Fibroblast of lung (primary cell): ENCODE data around the gene ARHGEF12. TPM values are rescaled to one million over a fixed set of nuclear protein-coding genes. Genes with fewer than 3 reads are reported as not detected.

ENCODE experiments used
- DNase-seq, 2 donors: peaks; one replicate each; pipeline versions ENCODE4 v3.0.0 to v3.0.0-alpha.2; 2010; ENCODE audit warnings: low read depth in 2 of 2
- H2AFZ ChIP-seq: 2 replicates; pipeline ENCODE4 v1.5.1; 2012; ENCODE audit warnings: low read length, control low read depth, inconsistent platforms
- H3K27ac ChIP-seq: 2 replicates; pipeline ENCODE4 v1.5.1; 2011; ENCODE audit warnings: low read length, control low read depth; ENCODE audit not compliant: insufficient read depth
- H3K27me3 ChIP-seq: 2 replicates; pipeline ENCODE4 v1.5.1; 2011; ENCODE audit warnings: mild to moderate bottlenecking, low read length; ENCODE audit not compliant: control insufficient read depth, insufficient read depth
- H3K36me3 ChIP-seq: 2 replicates; pipeline ENCODE4 v1.5.1; 2011; ENCODE audit warnings: low read length; ENCODE audit not compliant: control insufficient read depth, insufficient read depth
- H3K4me1 ChIP-seq: 2 replicates; pipeline ENCODE4 v1.5.1; 2011; ENCODE audit warnings: low read length; ENCODE audit not compliant: control insufficient read depth, insufficient read depth; ENCODE audit errors: extremely low read depth
- H3K4me2 ChIP-seq: 2 replicates; pipeline ENCODE4 v1.5.1; 2011; ENCODE audit warnings: low read length, control low read depth; ENCODE audit not compliant: insufficient read depth; ENCODE audit errors: extremely low read depth
- H3K4me3 ChIP-seq, 4 experiments: fragments of 200-600 bp in 1 of 4; sonication (generic) in 1 of 4; replicated peaks in 1 of 4; 2 replicates each; pipeline ENCODE4 v1.5.1; 2011 to 2016; ENCODE audit warnings: low read length in 4 of 4, low read depth in 3 of 4, mild to moderate bottlenecking in 3 of 4, control low read depth in 2 of 4, inconsistent platforms in 1 of 4, mixed read lengths in 1 of 4; ENCODE audit not compliant: insufficient read depth in 1 of 4; ENCODE audit errors: control extremely low read depth in 1 of 4
- H3K79me2 ChIP-seq: 2 replicates; pipeline ENCODE4 v1.5.1; 2012; ENCODE audit warnings: mild to moderate bottlenecking, low read length, inconsistent platforms; ENCODE audit not compliant: control insufficient read depth, insufficient read depth
- H3K9ac ChIP-seq: 2 replicates; pipeline ENCODE4 v1.5.1; 2011; ENCODE audit warnings: mild to moderate bottlenecking, low read length, control low read depth; ENCODE audit not compliant: insufficient read depth
- H3K9me3 ChIP-seq: 2 replicates; pipeline ENCODE4 v1.5.1; 2012; ENCODE audit warnings: low read depth, low read length; ENCODE audit not compliant: control insufficient read depth, insufficient read depth
- H4K20me1 ChIP-seq: 2 replicates; pipeline ENCODE4 v1.5.1; 2011; ENCODE audit warnings: low read length; ENCODE audit not compliant: control insufficient read depth, insufficient read depth; ENCODE audit errors: extremely low read depth
- CTCF ChIP-seq, 2 donors: IDR thresholded peaks in 1 of 2; conservative IDR thresholded peaks in 1 of 2; 1 replicate in 1 of 2; 2 replicates in 1 of 2; pipeline ENCODE4 v1.5.1; 2011 to 2012; ENCODE audit warnings: low read length in 2 of 2, control low read depth in 1 of 2, inconsistent platforms in 1 of 2, low read depth in 1 of 2, mild to moderate bottlenecking in 1 of 2
- EZH2 ChIP-seq: IDR thresholded peaks from 2 replicates; pipeline ENCODE4 v1.5.1; 2012; ENCODE audit warnings: low read length, control low read depth, mild to moderate bottlenecking; ENCODE audit errors: missing control alignments
- polyA plus RNA-seq, 2 donors: library from polyadenylated mRNA; depleted of rRNA in 1 of 2; stranded (reverse) in 1 of 2; unstranded in 1 of 2; fragments of >200 nt; gene quantifications; 2 replicates each; pipeline ENCODE4 v1.2.1, GENCODE V29; 2011 to 2012; ENCODE audit warnings: missing spikeins in 1 of 2
- total RNA-seq: library from RNA; depleted of rRNA; stranded (reverse); fragments of >200 nt; gene quantifications from 2 replicates; pipeline ENCODE4 v1.2.1, GENCODE V29; 2014

The ARHGEF12 gene
- total and polyA plus RNA-seq, 2 donors (not counting 1 experiment from before 2014, with no cell fraction given) = 63.1 to 141 TPM

GRCh38 chr11:120537996-120538395 lies 201.8 kb downstream of the ARHGEF12 start:
- Histone ChIP-seq H3K36me3 (no peaks in the 10 kb centered on the region), H4K20me1 (no peaks in the 10 kb centered on the region), H3K27me3 (no peaks in the 10 kb centered on the region), H3K4me2 (no peak overlapping the region), H3K9ac (no peak overlapping the region), H3K4me3 (no peak overlapping the region), H3K9me3 (no peaks in the 10 kb centered on the region), H2AFZ (no peak overlapping the region), H3K27ac (no peak overlapping the region), H3K79me2 (no peaks in the 10 kb centered on the region), H3K4me1 (peaks cover 4% of the 10 kb centered on the region)
- no peak for DNase-seq
- TF ChIP-seq EZH2 (no peak), CTCF (conservative IDR thresholded peaks at IDR 0.05 in 1 of 2, IDR thresholded peaks at IDR 0.05 in 1 of 2; ENCODE audit: low read depth in 1 of 2, low read length in 2 of 2) (no peak)

GRCh38 chr11:120538707-120539106 lies 202.5 kb downstream of the ARHGEF12 start:
- TF ChIP-seq EZH2 (no peak), CTCF (conservative IDR thresholded peaks at IDR 0.05 in 1 of 2, IDR thresholded peaks at IDR 0.05 in 1 of 2; ENCODE audit: low read depth in 1 of 2, low read length in 2 of 2) (no peak)
- H3K4me2 ChIP-seq = no peak overlapping the region
- no peaks in the 10 kb centered on the region for H3K79me2 ChIP-seq
- H3K9me3 ChIP-seq = no peaks in the 10 kb centered on the region
- no peak overlapping the region for H3K27ac ChIP-seq
- H4K20me1 ChIP-seq = no peaks in the 10 kb centered on the region
- no peaks in the 10 kb centered on the region for H3K36me3 ChIP-seq
- H3K27me3 ChIP-seq = no peaks in the 10 kb centered on the region
- H3K4me3 ChIP-seq = no peak overlapping the region
- no peak overlapping the region for H2AFZ ChIP-seq
- no peak overlapping the region for H3K9ac ChIP-seq
- H3K4me1 ChIP-seq = peaks cover 4% of the 10 kb centered on the region
- DNase-seq = no peak

Other genes starting within 250 kb of the ARHGEF12 start
- not detected in 2 replicates for gene TRIM29, start 198.3 kb upstream of the ARHGEF12 start, total RNA-seq
- not detected in 2 replicates for gene TRIM29, start 198.3 kb upstream of the ARHGEF12 start, polyA plus RNA-seq
- gene OAF, start 125.4 kb upstream of the ARHGEF12 start, total RNA-seq = 16.7 and 20.0 TPM in 2 replicates
- 22.7 and 27.5 TPM in 2 replicates for gene OAF, start 125.4 kb upstream of the ARHGEF12 start, polyA plus RNA-seq
- gene POU2F3, start 96.3 kb upstream of the ARHGEF12 start, total RNA-seq = not detected in 2 replicates
- 0.23 TPM in 1 of 2 replicates, not detected in the other for gene POU2F3, start 96.3 kb upstream of the ARHGEF12 start, polyA plus RNA-seq
- gene TLCD5, start 11.1 kb upstream of the ARHGEF12 start, total RNA-seq = 9.8 and 13.2 TPM in 2 replicates
- 12.1 and 17.0 TPM in 2 replicates for gene TLCD5, start 11.1 kb upstream of the ARHGEF12 start, polyA plus RNA-seq
- gene GRIK4, start 175.3 kb downstream of the ARHGEF12 start, total RNA-seq = 0.17 and 0.77 TPM in 2 replicates
- gene GRIK4, start 175.3 kb downstream of the ARHGEF12 start, polyA plus RNA-seq = 0.33 and 1.5 TPM in 2 replicates